A549 (cell line): ENCODE results near the gene PTGES2. TPM values are rescaled to one million over a fixed set of nuclear protein-coding genes. Genes with fewer than 3 reads are reported as not detected.

Experiments
- ATAC-seq, 2 experiments: fragments of 200-7000 bp in 1 of 2; fragments of >200 bp in 1 of 2; cut with Nextera tagmentation in 1 of 2; cut with Tn5 transposase in 1 of 2; 3 replicates each; pipeline versions ENCODE4 v1.8.0 to v1.9.1; 2018 to 2020; ENCODE audit warnings: mild to moderate bottlenecking in 1 of 2, moderate library complexity in 1 of 2
- CTCF ChIA-PET: fragments of 300-600 bp; sonication (Branson Sonifier 250); formaldehyde crosslinking; extraction: SDS; loops from one replicate; lab custom pipeline; 2021; ENCODE audit warnings: antibody characterized with exemption, inconsistent platforms; lab: Yijun Ruan, JAX
- POLR2A ChIA-PET: fragments of 350-600 bp; formaldehyde crosslinking; extraction: SDS; loops from one replicate; lab custom pipeline; 2021; ENCODE audit warnings: antibody characterized with exemption, inconsistent platforms; lab: Yijun Ruan, JAX
- DNase-seq, 2 experiments: peaks; one replicate each; pipeline versions ENCODE4 v3.0.0 to v3.0.0-alpha.2; 2011 to 2016; ENCODE audit warnings: low read depth in 1 of 2, low spot score in 1 of 2
- FAIRE-seq: peaks from 2 replicates; lab custom pipeline; 2011; peaks lifted over from hg19 to GRCh38; lab: Jason Lieb, UNC
- H3K27ac ChIP-seq, 2 experiments: fragments of >200 bp; sonication (Bioruptor Twin); formaldehyde crosslinking; 3 replicates each; pipeline ENCODE4 v1.5.1; 2016 to 2017
- H3K4me1 ChIP-seq: fragments of >200 bp; sonication (Bioruptor Twin); formaldehyde crosslinking; 3 replicates; pipeline ENCODE4 v1.6.1; 2016
- H3K4me2 ChIP-seq: fragments of >200 bp; sonication (Bioruptor Twin); formaldehyde crosslinking; 3 replicates; pipeline ENCODE4 v1.6.1; 2016
- H3K4me3 ChIP-seq: fragments of >200 bp; sonication (Bioruptor Twin); formaldehyde crosslinking; 3 replicates; pipeline ENCODE4 v1.5.1; 2016
- H3K9me3 ChIP-seq: fragments of >200 bp; sonication (Bioruptor Twin); formaldehyde crosslinking; 3 replicates; pipeline ENCODE4 v1.6.1; 2016
- BHLHE40 ChIP-seq: IDR thresholded peaks from 2 replicates; pipeline ENCODE4 v1.6.1; 2012; ENCODE audit warnings: low read depth, low read length, inconsistent platforms
- CHD2 ChIP-seq: fragments of 150-350 bp; IDR thresholded peaks from 2 replicates; pipeline ENCODE4 v1.6.1; 2014; ENCODE audit warnings: low read length; ENCODE audit not compliant: partially characterized antibody
- EHF ChIP-seq: fragments of 250-450 bp; sonication (Bioruptor Pico); IDR thresholded peaks from 2 replicates; pipeline ENCODE4 v1.5.0; 2020; ENCODE audit warnings: mild to moderate bottlenecking
- EHMT2 ChIP-seq: fragments of 200-600 bp; sonication (generic); IDR thresholded peaks from 2 replicates; pipeline ENCODE4 v1.6.1; 2016; ENCODE audit warnings: antibody characterized with exemption, low read depth, mild to moderate bottlenecking, moderate library complexity
- ESRRA ChIP-seq: fragments of 150-350 bp; IDR thresholded peaks from 2 replicates; pipeline ENCODE4 v1.6.1; 2014; ENCODE audit warnings: mild to moderate bottlenecking, low read length, borderline replicate concordance
- GATA3 ChIP-seq: IDR thresholded peaks from 2 replicates; pipeline ENCODE4 v1.6.1; 2012; ENCODE audit warnings: borderline replicate concordance
- HDAC2 ChIP-seq: fragments of 200-600 bp; sonication (generic); IDR thresholded peaks from 2 replicates; pipeline ENCODE4 v1.6.1; 2016
- HEYL ChIP-seq: fragments of 250-450 bp; sonication (Bioruptor Pico); IDR thresholded peaks from 2 replicates; pipeline ENCODE4 v1.8.0; 2021; ENCODE audit warnings: mild to moderate bottlenecking, moderate library complexity
- HOXA7 ChIP-seq: fragments of 250-450 bp; sonication (Bioruptor Pico); IDR thresholded peaks from 2 replicates; pipeline ENCODE4 v1.5.0; 2020; ENCODE audit warnings: mild to moderate bottlenecking, moderate library complexity
- HOXB5 ChIP-seq: fragments of 250-450 bp; sonication (Bioruptor Pico); IDR thresholded peaks from 2 replicates; pipeline ENCODE4 v1.5.0; 2020; ENCODE audit warnings: mild to moderate bottlenecking, moderate library complexity
- JUN ChIP-seq, 2 experiments: fragments of >200 bp; sonication (Bioruptor Twin); formaldehyde crosslinking; IDR thresholded peaks; 2 replicates in 1 of 2; 3 replicates in 1 of 2; pipeline ENCODE4 v1.6.1; 2016 to 2017
- JUNB ChIP-seq: fragments of >200 bp; sonication (Bioruptor Twin); formaldehyde crosslinking; IDR thresholded peaks from 2 replicates; pipeline ENCODE4 v1.6.1; 2016
- KDM1A ChIP-seq: fragments of 200-600 bp; sonication (generic); IDR thresholded peaks from 2 replicates; pipeline ENCODE4 v1.6.1; 2016; ENCODE audit warnings: low read depth, mild to moderate bottlenecking
- MAFK ChIP-seq: fragments of 450-650 bp; IDR thresholded peaks from 2 replicates; pipeline ENCODE4 v1.6.1; 2014; ENCODE audit not compliant: partially characterized antibody
- MAZ ChIP-seq: fragments of 150-350 bp; IDR thresholded peaks from 2 replicates; pipeline ENCODE4 v1.6.1; 2014; ENCODE audit warnings: antibody characterized with exemption, low read depth, low read length, borderline replicate concordance
- NR3C1 ChIP-seq: fragments of >200 bp; sonication (Bioruptor Twin); formaldehyde crosslinking; IDR thresholded peaks from 3 replicates; pipeline ENCODE4 v1.6.1; 2017
- PHF8 ChIP-seq: fragments of 200-600 bp; sonication (generic); IDR thresholded peaks from 2 replicates; pipeline ENCODE4 v1.6.1; 2016; ENCODE audit warnings: low read depth, mild to moderate bottlenecking, antibody characterized with exemption, moderate library complexity, borderline replicate concordance
- POLR2A ChIP-seq: IDR thresholded peaks from 2 replicates; pipeline ENCODE4 v1.6.1; 2012; ENCODE audit warnings: mild to moderate bottlenecking, low read length
- POLR2AphosphoS2 ChIP-seq: conservative IDR thresholded peaks from 2 replicates; pipeline ENCODE4 v1.6.1; 2012; ENCODE audit warnings: low read length, improper control_type of control experiment, inconsistent platforms
- RARB ChIP-seq: fragments of 250-450 bp; sonication (Bioruptor Pico); IDR thresholded peaks from 2 replicates; pipeline ENCODE4 v1.8.0; 2021; ENCODE audit warnings: mild to moderate bottlenecking, moderate library complexity
- RCOR1 ChIP-seq: fragments of 150-350 bp; IDR thresholded peaks from 2 replicates; pipeline ENCODE4 v1.6.1; 2014; ENCODE audit warnings: antibody characterized with exemption, low read length, low read depth
- SMC3 ChIP-seq: fragments of >200 bp; sonication (Bioruptor Twin); formaldehyde crosslinking; IDR thresholded peaks from 3 replicates; pipeline ENCODE4 v1.6.1; 2018; ENCODE audit warnings: inconsistent platforms
- TFCP2L1 ChIP-seq: fragments of 250-450 bp; sonication (Bioruptor Pico); IDR thresholded peaks from 2 replicates; pipeline ENCODE4 v1.5.0; 2021; ENCODE audit warnings: mild to moderate bottlenecking
- TP53 ChIP-seq: fragments of 250-450 bp; sonication (Bioruptor Pico); IDR thresholded peaks from 2 replicates; pipeline ENCODE4 v1.5.0; 2021; ENCODE audit warnings: mild to moderate bottlenecking, moderate library complexity
- ZC3H11A ChIP-seq: fragments of 450-650 bp; IDR thresholded peaks from 2 replicates; pipeline ENCODE4 v1.6.1; 2014; ENCODE audit warnings: antibody characterized with exemption, mild to moderate bottlenecking
- ZFP36 ChIP-seq: fragments of 450-650 bp; IDR thresholded peaks from 2 replicates; pipeline ENCODE4 v1.6.1; 2014; ENCODE audit warnings: borderline replicate concordance; ENCODE audit not compliant: partially characterized antibody
- ZSCAN20 ChIP-seq: fragments of 250-450 bp; sonication (Bioruptor Pico); IDR thresholded peaks from 2 replicates; pipeline ENCODE4 v1.8.0; 2022; ENCODE audit warnings: mild to moderate bottlenecking, moderate library complexity
- WGBS: methylation state at CpG from one replicate; pipeline ENCODE4 v1.1.6; 2017; ENCODE audit errors: missing lambda C conversion rate; 5-methylcytosine and 5-hydroxymethylcytosine counted together
- polyA plus RNA-seq, 4 experiments: library from polyadenylated mRNA; depleted of rRNA in 3 of 4; stranded (reverse); fragments of >200 nt; fragmentation: RNase III in 1 of 4; extraction: RNeasy Plus Mini Kit Qiagen cat#74134 plus additional on column Dnase treatment in 1 of 4; gene quantifications; 2 replicates in 3 of 4; 3 replicates in 1 of 4; pipeline ENCODE4 v1.2.3, GENCODE V29; 2011 to 2017
- TF ChIP-seq, protein P1 (sequence below): IDR thresholded peaks from 2 replicates; pipeline ENCODE4 v1.6.1; 2012
- TF ChIP-seq, protein P2 (sequence below): fragments of >200 bp; sonication (Bioruptor Twin); formaldehyde crosslinking; IDR thresholded peaks from 2 replicates; pipeline ENCODE4 v1.6.1; 2016
- TF ChIP-seq, protein P3 (sequence below): fragments of >200 bp; sonication (Bioruptor Twin); formaldehyde crosslinking; IDR thresholded peaks from 3 replicates; pipeline ENCODE4 v1.6.1; 2016
- TF ChIP-seq, protein P4 (sequence below): fragments of 250-450 bp; sonication (Bioruptor Pico); IDR thresholded peaks from 2 replicates; pipeline ENCODE4 v1.5.0; 2020; ENCODE audit warnings: low read depth, mild to moderate bottlenecking, moderate library complexity
- TF ChIP-seq, protein P5 (sequence below): IDR thresholded peaks from 2 replicates; pipeline ENCODE4 v1.6.1; 2012; ENCODE audit warnings: low read depth, borderline replicate concordance
- TF ChIP-seq, protein P6 (sequence below): fragments of 250-450 bp; sonication (Bioruptor Pico); IDR thresholded peaks from 2 replicates; pipeline ENCODE4 v1.5.0; 2021; ENCODE audit warnings: mild to moderate bottlenecking, moderate library complexity, borderline replicate concordance
- TF ChIP-seq, protein P7 (sequence below): fragments of 150-350 bp; IDR thresholded peaks from 2 replicates; pipeline ENCODE4 v1.6.1; 2014; ENCODE audit warnings: low read depth, mild to moderate bottlenecking, low read length
- TF ChIP-seq, protein P8 (sequence below): IDR thresholded peaks from 2 replicates; pipeline ENCODE4 v1.6.1; 2012

Gene PTGES2
- polyA plus RNA-seq, 2 of the 4 experiments (the other 2 are of a cell fraction) = 94.1 to 94.5 TPM

DNA sequence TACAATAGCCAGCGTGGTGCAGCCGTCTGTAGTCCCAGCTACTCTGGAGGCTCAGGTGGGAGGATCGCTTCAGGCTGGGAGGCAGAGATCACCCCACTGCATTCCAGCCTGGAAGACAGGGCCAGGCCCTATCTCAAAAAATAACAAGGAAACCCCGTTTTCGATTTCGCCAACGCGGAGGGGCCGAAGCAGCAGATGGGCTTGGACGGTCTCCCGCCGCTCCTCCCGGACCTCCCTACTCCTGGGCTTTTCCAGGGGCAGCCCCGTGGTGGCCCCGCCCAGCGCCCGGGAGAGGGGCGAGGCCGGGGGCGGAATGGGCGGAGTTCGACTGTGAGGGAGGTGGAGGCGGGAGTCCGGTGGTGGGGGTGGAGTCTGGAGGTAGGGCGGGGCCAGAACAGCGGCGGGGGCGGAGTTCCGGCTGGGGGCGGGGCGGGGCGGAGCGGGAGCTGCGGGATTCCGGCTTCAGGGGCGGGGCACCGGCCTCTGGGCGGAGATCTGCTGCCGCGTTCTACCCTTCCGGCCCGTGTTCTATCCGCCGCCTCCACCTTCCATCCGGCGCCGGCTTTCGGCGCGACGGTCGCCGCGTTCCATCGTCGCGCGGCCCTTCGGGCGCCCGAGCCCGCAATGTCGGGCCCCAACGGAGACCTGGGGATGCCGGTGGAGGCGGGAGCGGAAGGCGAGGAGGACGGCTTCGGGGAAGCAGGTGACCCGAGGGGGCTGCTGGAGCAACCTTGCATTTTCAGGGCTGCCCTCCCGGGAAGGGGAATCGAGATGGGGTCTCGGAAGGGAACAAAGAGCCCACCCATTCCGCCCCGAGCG, 32.5 kb upstream of the PTGES2 start, which contains the start of gene BBLN:
BBLN (plus strand) TSS at position 482 of the 819 bp plus-strand sequence; CDS start at position 625, 143 bp downstream.
- CTCF ChIA-PET = interaction anchor here (1.1 to 3.2 kb wide), 4 partner anchors 17 to 43 kb away, joined by 3 to 14 read pairs (median 4); no protein-coding TSS in a partner anchor
- WGBS = 4% methylated on average over 22 of the region's 77 CpGs
- no peak for FAIRE-seq
- TF ChIP-seq RARB (CRISPR knock-in tag) = no peak
- no peak for TF ChIP-seq ZSCAN20 (CRISPR knock-in tag)
- TF ChIP-seq SMC3 = no peak
- TF ChIP-seq, protein P1, sequence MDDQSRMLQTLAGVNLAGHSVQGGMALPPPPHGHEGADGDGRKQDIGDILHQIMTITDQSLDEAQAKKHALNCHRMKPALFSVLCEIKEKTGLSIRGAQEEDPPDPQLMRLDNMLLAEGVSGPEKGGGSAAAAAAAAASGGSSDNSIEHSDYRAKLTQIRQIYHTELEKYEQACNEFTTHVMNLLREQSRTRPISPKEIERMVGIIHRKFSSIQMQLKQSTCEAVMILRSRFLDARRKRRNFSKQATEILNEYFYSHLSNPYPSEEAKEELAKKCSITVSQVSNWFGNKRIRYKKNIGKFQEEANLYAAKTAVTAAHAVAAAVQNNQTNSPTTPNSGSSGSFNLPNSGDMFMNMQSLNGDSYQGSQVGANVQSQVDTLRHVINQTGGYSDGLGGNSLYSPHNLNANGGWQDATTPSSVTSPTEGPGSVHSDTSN = no peak
- TF ChIP-seq ZFP36 = no peak
- TF ChIP-seq TFCP2L1 (CRISPR knock-in tag) = no peak
- no peak for TF ChIP-seq HEYL
- TF ChIP-seq MAFK = no peak
- no peak for TF ChIP-seq TP53 (CRISPR knock-in tag)
- TF ChIP-seq RCOR1 = no peak
- TF ChIP-seq JUNB = no peak
- TF ChIP-seq BHLHE40 = no peak
- no peak for TF ChIP-seq GATA3
- TF ChIP-seq, protein P2, sequence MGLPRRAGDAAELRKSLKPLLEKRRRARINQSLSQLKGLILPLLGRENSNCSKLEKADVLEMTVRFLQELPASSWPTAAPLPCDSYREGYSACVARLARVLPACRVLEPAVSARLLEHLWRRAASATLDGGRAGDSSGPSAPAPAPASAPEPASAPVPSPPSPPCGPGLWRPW = no peak
- TF ChIP-seq, protein P3, sequence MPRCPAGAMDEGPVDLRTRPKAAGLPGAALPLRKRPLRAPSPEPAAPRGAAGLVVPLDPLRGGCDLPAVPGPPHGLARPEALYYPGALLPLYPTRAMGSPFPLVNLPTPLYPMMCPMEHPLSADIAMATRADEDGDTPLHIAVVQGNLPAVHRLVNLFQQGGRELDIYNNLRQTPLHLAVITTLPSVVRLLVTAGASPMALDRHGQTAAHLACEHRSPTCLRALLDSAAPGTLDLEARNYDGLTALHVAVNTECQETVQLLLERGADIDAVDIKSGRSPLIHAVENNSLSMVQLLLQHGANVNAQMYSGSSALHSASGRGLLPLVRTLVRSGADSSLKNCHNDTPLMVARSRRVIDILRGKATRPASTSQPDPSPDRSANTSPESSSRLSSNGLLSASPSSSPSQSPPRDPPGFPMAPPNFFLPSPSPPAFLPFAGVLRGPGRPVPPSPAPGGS = peak; percentile 27; the same call in 1 of the 3 replicates
- TF ChIP-seq, protein P4, sequence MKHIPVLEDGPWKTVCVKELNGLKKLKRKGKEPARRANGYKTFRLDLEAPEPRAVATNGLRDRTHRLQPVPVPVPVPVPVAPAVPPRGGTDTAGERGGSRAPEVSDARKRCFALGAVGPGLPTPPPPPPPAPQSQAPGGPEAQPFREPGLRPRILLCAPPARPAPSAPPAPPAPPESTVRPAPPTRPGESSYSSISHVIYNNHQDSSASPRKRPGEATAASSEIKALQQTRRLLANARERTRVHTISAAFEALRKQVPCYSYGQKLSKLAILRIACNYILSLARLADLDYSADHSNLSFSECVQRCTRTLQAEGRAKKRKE = no peak
- TF ChIP-seq, protein P5, sequence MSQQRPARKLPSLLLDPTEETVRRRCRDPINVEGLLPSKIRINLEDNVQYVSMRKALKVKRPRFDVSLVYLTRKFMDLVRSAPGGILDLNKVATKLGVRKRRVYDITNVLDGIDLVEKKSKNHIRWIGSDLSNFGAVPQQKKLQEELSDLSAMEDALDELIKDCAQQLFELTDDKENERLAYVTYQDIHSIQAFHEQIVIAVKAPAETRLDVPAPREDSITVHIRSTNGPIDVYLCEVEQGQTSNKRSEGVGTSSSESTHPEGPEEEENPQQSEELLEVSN = 0 out of 2 replicates have a peak, but pooled peaks have one; percentile 12
- no peak for TF ChIP-seq MAZ
- TF ChIP-seq EHMT2 = no peak
- TF ChIP-seq POLR2AphosphoS2 = no peak
- no peak for TF ChIP-seq ESRRA
- TF ChIP-seq, protein P6, sequence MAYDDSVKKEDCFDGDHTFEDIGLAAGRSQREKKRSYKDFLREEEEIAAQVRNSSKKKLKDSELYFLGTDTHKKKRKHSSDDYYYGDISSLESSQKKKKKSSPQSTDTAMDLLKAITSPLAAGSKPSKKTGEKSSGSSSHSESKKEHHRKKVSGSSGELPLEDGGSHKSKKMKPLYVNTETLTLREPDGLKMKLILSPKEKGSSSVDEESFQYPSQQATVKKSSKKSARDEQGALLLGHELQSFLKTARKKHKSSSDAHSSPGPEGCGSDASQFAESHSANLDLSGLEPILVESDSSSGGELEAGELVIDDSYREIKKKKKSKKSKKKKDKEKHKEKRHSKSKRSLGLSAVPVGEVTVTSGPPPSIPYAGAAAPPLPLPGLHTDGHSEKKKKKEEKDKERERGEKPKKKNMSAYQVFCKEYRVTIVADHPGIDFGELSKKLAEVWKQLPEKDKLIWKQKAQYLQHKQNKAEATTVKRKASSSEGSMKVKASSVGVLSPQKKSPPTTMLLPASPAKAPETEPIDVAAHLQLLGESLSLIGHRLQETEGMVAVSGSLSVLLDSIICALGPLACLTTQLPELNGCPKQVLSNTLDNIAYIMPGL (CRISPR knock-in tag) = no peak
- TF ChIP-seq CHD2 = no peak
- TF ChIP-seq EHF (CRISPR knock-in tag) = no peak
- no peak for TF ChIP-seq KDM1A
- TF ChIP-seq HOXA7 (CRISPR knock-in tag) = peak; percentile 9; the same call in 1 of the 2 replicates
- TF ChIP-seq JUN (IDR thresholded peaks at IDR 0.05) = peak in 1 of 2 experiments; percentile 47; a peak in 1 of 5 replicates
- TF ChIP-seq HOXB5 (CRISPR knock-in tag) = no peak
- TF ChIP-seq POLR2A = peak; percentile 69
- TF ChIP-seq, protein P7, sequence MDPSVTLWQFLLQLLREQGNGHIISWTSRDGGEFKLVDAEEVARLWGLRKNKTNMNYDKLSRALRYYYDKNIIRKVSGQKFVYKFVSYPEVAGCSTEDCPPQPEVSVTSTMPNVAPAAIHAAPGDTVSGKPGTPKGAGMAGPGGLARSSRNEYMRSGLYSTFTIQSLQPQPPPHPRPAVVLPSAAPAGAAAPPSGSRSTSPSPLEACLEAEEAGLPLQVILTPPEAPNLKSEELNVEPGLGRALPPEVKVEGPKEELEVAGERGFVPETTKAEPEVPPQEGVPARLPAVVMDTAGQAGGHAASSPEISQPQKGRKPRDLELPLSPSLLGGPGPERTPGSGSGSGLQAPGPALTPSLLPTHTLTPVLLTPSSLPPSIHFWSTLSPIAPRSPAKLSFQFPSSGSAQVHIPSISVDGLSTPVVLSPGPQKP = no peak
- TF ChIP-seq, protein P8, sequence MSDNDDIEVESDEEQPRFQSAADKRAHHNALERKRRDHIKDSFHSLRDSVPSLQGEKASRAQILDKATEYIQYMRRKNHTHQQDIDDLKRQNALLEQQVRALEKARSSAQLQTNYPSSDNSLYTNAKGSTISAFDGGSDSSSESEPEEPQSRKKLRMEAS = peak; percentile 61
- TF ChIP-seq NR3C1 = no peak
- no peak for TF ChIP-seq ZC3H11A
- peak; percentile 47; the same call in 1 of the 2 replicates for TF ChIP-seq PHF8
- TF ChIP-seq HDAC2 = no peak

More for the DNA sequence above, 32.5 kb upstream of the PTGES2 start, which contains the start of gene BBLN:
- peak within 1 kb of the TSS; percentile 98 for H3K4me2 ChIP-seq
- no peaks in the 10 kb centered on the region for H3K9me3 ChIP-seq
- DNase-seq (peak; percentile 92 to 95), ATAC-seq (peak; percentile 75 to 91)
- peak within 1 kb of the TSS; percentile 85 for H3K4me3 ChIP-seq
- peak within 1 kb of the TSS; percentile 86 to 89 for H3K27ac ChIP-seq
- POLR2A ChIA-PET = interaction anchor here (0.7 to 1.6 kb wide), 15 partner anchors 8 to 116 kb away, joined by 3 to 12 read pairs (median 4); partner anchors contain the start of genes GOLGA2 and SWI5
- peaks cover 11% of the 10 kb centered on the region; the same call in 1 of the 3 replicates for H3K4me1 ChIP-seq
